K562 (cell line): Measurements from ENCODE around the gene FAM222A. TPM values are rescaled to one million over a fixed set of nuclear protein-coding genes. Genes with fewer than 3 reads are reported as not detected.

Experiments
- ATAC-seq: fragments of 200-7000 bp; cut with Tn5 transposase; 3 replicates; pipeline ENCODE4 v1.9.1; 2020; ENCODE audit warnings: moderate library complexity
- BruUV-seq: library from RNA; stranded (reverse); fragments of 400-500 nt; replicated peaks from 2 replicates; lab custom pipeline; 2021; lab: Mats Ljungman, UMichigan
- CTCF ChIA-PET: fragments of 300-600 bp; formaldehyde crosslinking; extraction: SDS; loops from one replicate; lab custom pipeline; 2021; ENCODE audit warnings: low intra/inter-chr PET ratio; lab: Yijun Ruan, JAX
- POLR2A ChIA-PET: fragments of 300-600, 350-650 bp; sonication (Branson Sonifier 250); formaldehyde crosslinking; extraction: SDS; loops from one replicate; lab custom pipeline; 2021; ENCODE audit warnings: antibody characterized with exemption, inconsistent platforms; lab: Yijun Ruan, JAX
- DNase-seq, 4 experiments: peaks; one replicate each; pipeline versions ENCODE4 v3.0.0 to v3.0.0-alpha.2; 2011 to 2018; ENCODE audit warnings: low spot score in 3 of 4, mixed read lengths in 3 of 4; ENCODE audit errors: extremely low read depth in 1 of 4
- FAIRE-seq: peaks from 2 replicates; lab custom pipeline; 2011; peaks lifted over from hg19 to GRCh38; lab: Jason Lieb, UNC
- H2AFZ ChIP-seq: 2 replicates; pipeline ENCODE4 v1.6.0; 2011; ENCODE audit warnings: low read depth, low read length, control low read depth, inconsistent platforms
- H3K27ac ChIP-seq: fragments of 200-600 bp; 3 replicates; pipeline ENCODE4 v1.8.0; 2011; ENCODE audit warnings: low read depth, mild to moderate bottlenecking, control low read depth, inconsistent platforms, low read length, moderate library complexity, mixed read lengths; ENCODE audit errors: extremely low read depth
- H3K27me3 ChIP-seq, 2 experiments: fragments of 300-600 bp in 1 of 2; 2 replicates in 1 of 2; 3 replicates in 1 of 2; pipeline versions ENCODE4 v1.6.0 to v1.8.0; 2011; ENCODE audit warnings: inconsistent platforms in 2 of 2, low read length in 2 of 2, mild to moderate bottlenecking in 1 of 2, mixed read lengths in 1 of 2, moderate library complexity in 1 of 2; ENCODE audit not compliant: control insufficient read depth in 2 of 2, insufficient read depth in 2 of 2
- H3K36me3 ChIP-seq: fragments of 300-600 bp; 3 replicates; pipeline ENCODE4 v1.8.0; 2011; ENCODE audit warnings: mild to moderate bottlenecking, low read length, inconsistent platforms; ENCODE audit not compliant: control insufficient read depth, insufficient read depth
- H3K4me1 ChIP-seq, 2 experiments: fragments of 200-600 bp in 1 of 2; replicated peaks in 1 of 2; 2 replicates in 1 of 2; 3 replicates in 1 of 2; pipeline versions ENCODE4 v1.5.1 to v1.8.0; 2011; ENCODE audit warnings: inconsistent platforms in 2 of 2, low read length in 2 of 2, mild to moderate bottlenecking in 1 of 2, mixed read lengths in 1 of 2, moderate library complexity in 1 of 2; ENCODE audit not compliant: control insufficient read depth in 2 of 2, insufficient read depth in 2 of 2
- H3K4me2 ChIP-seq: 2 replicates; pipeline ENCODE4 v1.6.1; 2011; ENCODE audit warnings: low read length, control low read depth, inconsistent platforms, mixed read lengths; ENCODE audit not compliant: insufficient read depth
- H3K4me3 ChIP-seq: fragments of 200-600 bp; sonication (generic), shearing (Covaris generic); 2 replicates; pipeline ENCODE4 v1.5.1; 2016; ENCODE audit warnings: control low read depth, inconsistent platforms
- H3K79me2 ChIP-seq: fragments of 200-600 bp; 3 replicates; pipeline ENCODE4 v1.8.0; 2011; ENCODE audit warnings: low read length, inconsistent platforms; ENCODE audit not compliant: control insufficient read depth, insufficient read depth
- H3K9ac ChIP-seq, 2 experiments: 2 replicates each; pipeline versions ENCODE4 v1.6.0 to v1.6.1; 2011; ENCODE audit warnings: low read depth in 2 of 2, low read length in 2 of 2, control low read depth in 1 of 2, inconsistent platforms in 1 of 2, mild to moderate bottlenecking in 1 of 2, mixed read lengths in 1 of 2; ENCODE audit not compliant: insufficient read depth in 1 of 2
- H3K9me1 ChIP-seq: one replicate; pipeline ENCODE4 v1.6.0; 2011; ENCODE audit warnings: inconsistent platforms, mild to moderate bottlenecking, low read length, moderate library complexity; ENCODE audit not compliant: control insufficient read depth, insufficient read depth
- H3K9me3 ChIP-seq: replicated peaks from 2 replicates; pipeline ENCODE4 v1.5.1; 2011; ENCODE audit warnings: low read depth, low read length, inconsistent platforms; ENCODE audit not compliant: control insufficient read depth, insufficient read depth
- H4K20me1 ChIP-seq: replicated peaks from 2 replicates; pipeline ENCODE4 v1.6.1; 2011; ENCODE audit warnings: low read length, inconsistent platforms, mixed read lengths; ENCODE audit not compliant: control insufficient read depth, insufficient read depth
- E2F4 ChIP-seq: sonication (generic); formaldehyde crosslinking; IDR thresholded peaks from 2 replicates; pipeline ENCODE4 v1.8.0; 2022; ENCODE audit warnings: mild to moderate bottlenecking, low read depth, missing genetic modification reagents
- EHMT2 ChIP-seq: fragments of 450-650 bp; IDR thresholded peaks from 2 replicates; pipeline ENCODE4 v1.6.1; 2018; ENCODE audit warnings: antibody characterized with exemption
- FOXJ2 ChIP-seq: fragments of 200-800 bp; sonication (Bioruptor generic); IDR thresholded peaks from 2 replicates; pipeline ENCODE4 v1.6.1; 2016; ENCODE audit warnings: missing genetic modification characterization, missing compliant biosample characterization
- GABPB1 ChIP-seq: sonication (generic); formaldehyde crosslinking; IDR thresholded peaks from 2 replicates; pipeline ENCODE4 v1.8.0; 2022; ENCODE audit warnings: mild to moderate bottlenecking, missing genetic modification reagents
- HNRNPLL ChIP-seq: fragments of 200-400 bp; formaldehyde crosslinking; IDR thresholded peaks from 2 replicates; pipeline ENCODE4 v1.6.1; 2017; ENCODE audit warnings: low read length, low read depth, mild to moderate bottlenecking; ENCODE audit not compliant: poor library complexity, severe bottlenecking
- MCM2 ChIP-seq: fragments of 450-650 bp; IDR thresholded peaks from 2 replicates; pipeline ENCODE4 v1.6.1; 2017; ENCODE audit warnings: low read depth, mild to moderate bottlenecking
- MCM5 ChIP-seq: fragments of 450-650 bp; IDR thresholded peaks from 2 replicates; pipeline ENCODE4 v1.6.1; 2016; ENCODE audit warnings: low read depth
- NFE2L1 ChIP-seq: fragments of 450-650 bp; IDR thresholded peaks from 2 replicates; pipeline ENCODE4 v1.6.1; 2016; ENCODE audit warnings: missing genetic modification characterization, low read depth, mild to moderate bottlenecking, missing compliant biosample characterization, moderate library complexity, borderline replicate concordance
- PCBP1 ChIP-seq: fragments of 200-400 bp; formaldehyde crosslinking; IDR thresholded peaks from 2 replicates; pipeline ENCODE4 v1.6.1; 2018; ENCODE audit warnings: mild to moderate bottlenecking, low read depth, low read length; ENCODE audit not compliant: poor library complexity, severe bottlenecking
- SMAD3 ChIP-seq: fragments of 450-650 bp; formaldehyde crosslinking; conservative IDR thresholded peaks from 2 replicates; pipeline ENCODE4 v1.4.0; 2020; ENCODE audit warnings: mild to moderate bottlenecking
- SMARCA5 ChIP-seq: fragments of 450-650 bp; IDR thresholded peaks from 2 replicates; pipeline ENCODE4 v1.6.1; 2016
- SNIP1 ChIP-seq: fragments of 450-650 bp; IDR thresholded peaks from 2 replicates; pipeline ENCODE4 v1.7.1; 2017; ENCODE audit warnings: low read depth, mild to moderate bottlenecking
- STAG1 ChIP-seq: sonication (generic); formaldehyde crosslinking; IDR thresholded peaks from 2 replicates; pipeline ENCODE4 v1.5.0; 2020; ENCODE audit warnings: missing genetic modification reagents, borderline replicate concordance
- ZNF175 ChIP-seq: fragments of 200-800 bp; sonication (Bioruptor generic); IDR thresholded peaks from 2 replicates; pipeline ENCODE4 v1.6.1; 2016; ENCODE audit warnings: low read depth, mild to moderate bottlenecking, missing genetic modification characterization, missing compliant biosample characterization
- ZNF354B ChIP-seq: fragments of 250-450 bp; sonication (Bioruptor Pico); IDR thresholded peaks from 2 replicates; pipeline ENCODE4 v1.4.0; 2020
- ZNF561 ChIP-seq: fragments of 450-650 bp; formaldehyde crosslinking; conservative IDR thresholded peaks from 2 replicates; pipeline ENCODE4 v1.4.0; 2020; ENCODE audit warnings: mild to moderate bottlenecking, moderate library complexity
- WGBS: fragments of 100-300 bp; shearing (Covaris generic); methylation state at CpG from one replicate; pipeline ENCODE4 v1.1.6; 2016; ENCODE audit warnings: low coverage, mixed read lengths; ENCODE audit not compliant: insufficient coverage; ENCODE audit errors: missing lambda C conversion rate; 5-methylcytosine and 5-hydroxymethylcytosine counted together
- in situ Hi-C: fragments of 300-500 bp; cut with MboI; formaldehyde crosslinking; loops from 4 replicates; pipeline ENCODE4 v1.15.0; 2018; ENCODE audit warnings: inconsistent platforms, mixed read lengths
- intact Hi-C: fragments of 100-400 bp; cut with micrococcal nuclease; formaldehyde crosslinking; loops from 2 replicates; pipeline ENCODE4 v1.14.2; 2022
- polyA plus RNA-seq, 8 experiments: library from polyadenylated mRNA; depleted of rRNA in 4 of 8; stranded (reverse) in 5 of 8; unstranded in 3 of 8; fragments of >200 nt; fragmentation: Nextera tagmentation in 2 of 8; fragmentation: Illumina TruSeq in 1 of 8; extraction: Ambion mirVana in 2 of 8; extraction: Trizol in 1 of 8; gene quantifications; 2 replicates each; pipeline versions ENCODE4 v1.2.1 to v1.2.3, GENCODE V29; 2011 to 2014; ENCODE audit warnings: inconsistent platforms in 1 of 8, missing spikeins in 1 of 8
- total RNA-seq, 7 experiments: library from RNA; depleted of rRNA in 6 of 7; stranded (reverse); fragments of >200 nt in 6 of 7; fragmentation: Illumina TruSeq in 2 of 7; extraction: Trizol in 2 of 7; gene quantifications; 2 replicates each; pipeline versions ENCODE4 v1.2.1 to v1.2.3, GENCODE V29; 2011 to 2021; ENCODE audit warnings: low replicate concordance in 1 of 7
- TF ChIP-seq, protein P1 (sequence below): fragments of 250-450 bp; sonication (Bioruptor Pico); IDR thresholded peaks from 2 replicates; pipeline ENCODE4 v1.5.0; 2022; ENCODE audit warnings: mild to moderate bottlenecking

FAM222A gene
- total and polyA plus RNA-seq, 9 of the 15 experiments (the other 6 are each of a cell fraction or from before 2014, with no cell fraction given) = 0.03 to 0.36 (median 0.12) TPM; not detected in 1

DNA sequence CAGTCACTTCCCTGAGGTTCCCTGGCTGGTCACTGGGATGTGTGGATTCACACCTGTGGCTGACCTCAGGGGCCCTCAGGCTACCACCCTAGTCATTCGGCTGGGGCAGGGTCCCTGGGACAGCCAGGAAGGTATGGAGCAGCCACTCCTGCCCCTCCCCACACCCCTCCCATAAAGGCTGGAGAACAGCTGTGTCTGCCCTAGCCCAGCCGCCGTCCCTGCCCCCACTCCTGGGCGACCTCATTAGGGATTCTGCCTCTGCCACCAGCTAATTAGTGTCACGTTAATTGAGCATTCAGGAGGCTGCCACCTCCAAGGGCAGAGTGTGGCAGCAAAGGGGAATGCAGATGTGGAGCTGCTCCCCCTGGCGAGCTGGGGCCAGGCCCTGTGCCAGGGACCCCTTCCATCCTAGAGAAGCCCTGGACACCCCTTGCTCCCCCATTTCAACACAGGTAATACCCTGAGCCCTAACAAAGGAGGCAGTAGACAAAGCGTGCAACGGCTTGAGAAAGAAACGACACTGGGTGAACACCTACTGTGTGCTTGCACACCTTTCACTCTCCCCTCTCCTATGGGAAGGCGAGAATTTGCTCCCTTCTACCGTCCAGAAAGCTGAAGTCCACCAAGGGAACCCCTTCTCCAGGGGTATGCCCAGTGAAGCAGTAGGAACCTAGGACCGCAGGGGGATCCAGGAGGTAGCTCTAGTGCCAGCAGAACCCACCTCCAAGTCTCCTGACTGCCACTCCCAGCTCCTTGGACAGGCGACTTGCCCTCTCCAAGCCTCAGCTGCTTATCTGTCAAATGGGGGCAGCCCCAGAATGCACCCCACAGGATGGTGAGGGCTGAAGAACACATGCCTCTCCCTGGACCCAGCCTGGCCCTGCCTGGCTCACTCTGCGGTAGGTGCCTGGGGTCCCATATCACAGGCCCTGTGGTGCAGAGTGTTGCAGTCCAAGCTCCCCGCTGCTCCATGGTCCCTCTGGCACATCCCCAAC is 45.1 kb downstream of the FAM222A start:
- Histone ChIP-seq H3K4me3 (no peak overlapping the region), H3K27me3 (peaks cover 12 to 47% of the 10 kb centered on the region in 2 experiments; a peak in 3 of 5 replicates), H3K36me3 (no peaks in the 10 kb centered on the region), H3K9me3 (peaks cover 3% of the 10 kb centered on the region; the same call in 1 of the 2 replicates), H3K4me1 (no peaks in the 10 kb centered on the region; a peak in 1 of 5 replicates), H2AFZ (no peak overlapping the region), H3K9me1 (no peaks in the 10 kb centered on the region), H3K79me2 (no peaks in the 10 kb centered on the region), H3K9ac (no peak overlapping the region), H3K27ac (no peak overlapping the region), H4K20me1 (no peaks in the 10 kb centered on the region; the same call in 1 of the 2 replicates), H3K4me2 (no peak overlapping the region)
- DNase-seq = no peak
- no peak for TF ChIP-seq HNRNPLL
- TF ChIP-seq SMARCA5 = no peak
- TF ChIP-seq GABPB1 (CRISPR knock-in tag) = no peak
- TF ChIP-seq PCBP1 = no peak
- no peak for TF ChIP-seq EHMT2
- TF ChIP-seq STAG1 (CRISPR knock-in tag) = no peak
- no peak for TF ChIP-seq ZNF561 (CRISPR knock-in tag)
- TF ChIP-seq MCM2 = no peak
- TF ChIP-seq FOXJ2 = no peak
- no peak for TF ChIP-seq NFE2L1 (tag)
- TF ChIP-seq, protein P1, sequence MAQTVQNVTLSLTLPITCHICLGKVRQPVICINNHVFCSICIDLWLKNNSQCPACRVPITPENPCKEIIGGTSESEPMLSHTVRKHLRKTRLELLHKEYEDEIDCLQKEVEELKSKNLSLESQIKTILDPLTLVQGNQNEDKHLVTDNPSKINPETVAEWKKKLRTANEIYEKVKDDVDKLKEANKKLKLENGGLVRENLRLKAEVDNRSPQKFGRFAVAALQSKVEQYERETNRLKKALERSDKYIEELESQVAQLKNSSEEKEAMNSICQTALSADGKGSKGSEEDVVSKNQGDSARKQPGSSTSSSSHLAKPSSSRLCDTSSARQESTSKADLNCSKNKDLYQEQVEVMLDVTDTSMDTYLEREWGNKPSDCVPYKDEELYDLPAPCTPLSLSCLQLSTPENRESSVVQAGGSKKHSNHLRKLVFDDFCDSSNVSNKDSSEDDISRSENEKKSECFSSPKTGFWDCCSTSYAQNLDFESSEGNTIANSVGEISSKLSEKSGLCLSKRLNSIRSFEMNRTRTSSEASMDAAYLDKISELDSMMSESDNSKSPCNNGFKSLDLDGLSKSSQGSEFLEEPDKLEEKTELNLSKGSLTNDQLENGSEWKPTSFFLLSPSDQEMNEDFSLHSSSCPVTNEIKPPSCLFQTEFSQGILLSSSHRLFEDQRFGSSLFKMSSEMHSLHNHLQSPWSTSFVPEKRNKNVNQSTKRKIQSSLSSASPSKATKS (CRISPR knock-in tag) = no peak
- no peak for TF ChIP-seq MCM5
- TF ChIP-seq SMAD3 (CRISPR knock-in tag) = no peak
- no peak for TF ChIP-seq E2F4
- TF ChIP-seq SNIP1 = no peak
- TF ChIP-seq ZNF175 (CRISPR knock-in tag) = no peak
- no peak for TF ChIP-seq ZNF354B
- intact Hi-C loops (no loop called here), in situ Hi-C loops (no loop called here)
- CTCF ChIA-PET = no interaction called here
- WGBS = 3% methylated on average over 15 of the region's 15 CpGs
- POLR2A ChIA-PET = interaction anchor here (0.6 to 0.7 kb wide), 2 partner anchors 10 to 11 kb away, joined by 3 to 4 read pairs; no protein-coding TSS in a partner anchor
- BruUV-seq = no TSS peak
- FAIRE-seq = no peak
- ATAC-seq = no peak
